ENCODE data around the gene KRTAP20-4.

GRCh38 chr21:30600787-30601186 lies 19.6 kb upstream of the KRTAP20-4 start, which contains the start of gene KRTAP22-1:
- TF ChIP-seq POLR2A (IDR thresholded peaks at IDR 0.05) = no peak
- TF ChIP-seq, protein P1, sequence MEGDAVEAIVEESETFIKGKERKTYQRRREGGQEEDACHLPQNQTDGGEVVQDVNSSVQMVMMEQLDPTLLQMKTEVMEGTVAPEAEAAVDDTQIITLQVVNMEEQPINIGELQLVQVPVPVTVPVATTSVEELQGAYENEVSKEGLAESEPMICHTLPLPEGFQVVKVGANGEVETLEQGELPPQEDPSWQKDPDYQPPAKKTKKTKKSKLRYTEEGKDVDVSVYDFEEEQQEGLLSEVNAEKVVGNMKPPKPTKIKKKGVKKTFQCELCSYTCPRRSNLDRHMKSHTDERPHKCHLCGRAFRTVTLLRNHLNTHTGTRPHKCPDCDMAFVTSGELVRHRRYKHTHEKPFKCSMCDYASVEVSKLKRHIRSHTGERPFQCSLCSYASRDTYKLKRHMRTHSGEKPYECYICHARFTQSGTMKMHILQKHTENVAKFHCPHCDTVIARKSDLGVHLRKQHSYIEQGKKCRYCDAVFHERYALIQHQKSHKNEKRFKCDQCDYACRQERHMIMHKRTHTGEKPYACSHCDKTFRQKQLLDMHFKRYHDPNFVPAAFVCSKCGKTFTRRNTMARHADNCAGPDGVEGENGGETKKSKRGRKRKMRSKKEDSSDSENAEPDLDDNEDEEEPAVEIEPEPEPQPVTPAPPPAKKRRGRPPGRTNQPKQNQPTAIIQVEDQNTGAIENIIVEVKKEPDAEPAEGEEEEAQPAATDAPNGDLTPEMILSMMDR (IDR thresholded peaks at IDR 0.05) = no peak

Measured in lower leg skin (tissue), 3 donors.